H1 (cell line): Measurements from ENCODE around the gene SCN7A. TPM values are rescaled to one million over a fixed set of nuclear protein-coding genes. Genes with fewer than 3 reads are reported as not detected.

ENCODE experiments used
- CTCF ChIA-PET: fragments of 300-600 bp; sonication (Branson Sonifier 250); formaldehyde crosslinking; loops from one replicate; lab custom pipeline; 2021; ENCODE audit not compliant: partially characterized antibody; lab: Charles Lee
- POLR2A ChIA-PET: fragments of 300-600 bp; sonication (Branson Sonifier 250); formaldehyde crosslinking; loops from one replicate; lab custom pipeline; 2021; ENCODE audit warnings: inconsistent platforms; ENCODE audit not compliant: partially characterized antibody; lab: Charles Lee
- DNase-seq, 2 experiments: peaks; one replicate each; pipeline versions ENCODE4 v3.0.0 to v3.0.0-alpha.2; 2010 to 2022; ENCODE audit warnings: low spot score in 2 of 2, low read depth in 1 of 2, mixed read lengths in 1 of 2
- FAIRE-seq: peaks from 2 replicates; lab custom pipeline; 2011; peaks lifted over from hg19 to GRCh38; lab: Jason Lieb, UNC
- H2AFZ ChIP-seq: 2 replicates; pipeline ENCODE4 v1.8.1; 2012; ENCODE audit warnings: low read length, inconsistent platforms
- H2AK5ac ChIP-seq: 2 replicates; pipeline ENCODE4 v1.6.1; 2013; ENCODE audit warnings: low read depth, low read length
- H2BK120ac ChIP-seq: replicated peaks from 2 replicates; pipeline ENCODE3; 2013; ENCODE audit warnings: low read depth, low read length, inconsistent platforms
- H2BK12ac ChIP-seq: 2 replicates; pipeline ENCODE4 v1.6.1; 2013; ENCODE audit warnings: low read depth, low read length
- H2BK15ac ChIP-seq: 2 replicates; pipeline ENCODE4 v1.6.1; 2013; ENCODE audit warnings: low read length
- H2BK20ac ChIP-seq: 2 replicates; pipeline ENCODE4 v1.6.1; 2013; ENCODE audit warnings: low read length
- H2BK5ac ChIP-seq: 2 replicates; pipeline ENCODE4 v1.6.1; 2013; ENCODE audit warnings: low read depth, low read length
- H3K14ac ChIP-seq: 2 replicates; pipeline ENCODE4 v1.6.1; 2013; ENCODE audit warnings: inconsistent platforms; ENCODE audit not compliant: insufficient read length
- H3K18ac ChIP-seq: 2 replicates; pipeline ENCODE4 v1.6.1; 2013; ENCODE audit warnings: low read length; ENCODE audit errors: extremely low read depth
- H3K23ac ChIP-seq: 2 replicates; pipeline ENCODE4 v1.6.1; 2013; ENCODE audit warnings: inconsistent platforms; ENCODE audit not compliant: insufficient read length
- H3K23me2 ChIP-seq: 2 replicates; pipeline ENCODE4 v1.6.1; 2013; ENCODE audit warnings: low read depth, low read length
- H3K27ac ChIP-seq: 2 replicates; pipeline ENCODE4 v1.6.1; 2011; ENCODE audit warnings: low read depth, low read length, inconsistent platforms
- H3K27me3 ChIP-seq, 4 experiments: replicated peaks in 1 of 4; 1 replicate in 1 of 4; 2 replicates in 3 of 4; pipeline versions ENCODE4 v1.6.1 to v1.8.1; 2011 to 2013; ENCODE audit warnings: low read length in 3 of 4, mild to moderate bottlenecking in 3 of 4, inconsistent platforms in 2 of 4, mixed read lengths in 2 of 4, moderate library complexity in 1 of 4; ENCODE audit not compliant: control insufficient read depth in 3 of 4, insufficient read depth in 3 of 4; ENCODE audit errors: extremely low read depth in 1 of 4
- H3K36me3 ChIP-seq, 4 experiments: 2 replicates each; pipeline versions ENCODE4 v1.6.1 to v1.8.1; 2011 to 2013; ENCODE audit warnings: mild to moderate bottlenecking in 4 of 4, low read length in 3 of 4, moderate library complexity in 2 of 4, control low read depth in 1 of 4, inconsistent platforms in 1 of 4; ENCODE audit not compliant: insufficient read depth in 4 of 4, control insufficient read depth in 2 of 4
- H3K4ac ChIP-seq: replicated peaks from 2 replicates; pipeline ENCODE3; 2013; ENCODE audit warnings: low read length, low read depth, mixed read lengths, inconsistent platforms; ENCODE audit not compliant: insufficient read length
- H3K4me1 ChIP-seq, 4 experiments: replicated peaks in 1 of 4; 1 replicate in 1 of 4; 2 replicates in 3 of 4; pipeline versions ENCODE4 v1.6.1 to v1.8.1; 2011 to 2013; ENCODE audit warnings: low read length in 3 of 4, inconsistent platforms in 2 of 4, mixed read lengths in 1 of 4; ENCODE audit not compliant: insufficient read depth in 4 of 4, control insufficient read depth in 3 of 4
- H3K4me2 ChIP-seq, 2 experiments: 2 replicates each; pipeline versions ENCODE4 v1.6.1 to v1.8.1; 2011 to 2013; ENCODE audit warnings: low read depth in 2 of 2, low read length in 2 of 2, control low read depth in 1 of 2, inconsistent platforms in 1 of 2, mild to moderate bottlenecking in 1 of 2; ENCODE audit not compliant: insufficient read depth in 1 of 2
- H3K4me3 ChIP-seq, 4 experiments: fragments of 200-600, 300-600 bp in 1 of 4; sonication (generic), shearing (Covaris generic), sonication (Bioruptor Twin) in 1 of 4; 2 replicates each; pipeline versions ENCODE4 v1.5.1 to v1.8.1; 2011 to 2016; ENCODE audit warnings: low read length in 4 of 4, low read depth in 3 of 4, control low read depth in 2 of 4, inconsistent platforms in 2 of 4, mild to moderate bottlenecking in 2 of 4, mixed read lengths in 1 of 4, moderate library complexity in 1 of 4; ENCODE audit not compliant: insufficient read depth in 2 of 4; ENCODE audit errors: extremely low read depth in 1 of 4
- H3K56ac ChIP-seq: replicated peaks from 2 replicates; pipeline ENCODE3; 2013; ENCODE audit warnings: low read depth, mild to moderate bottlenecking, mixed read lengths, low read length, inconsistent platforms; ENCODE audit not compliant: insufficient read length
- H3K79me1 ChIP-seq: 2 replicates; pipeline ENCODE4 v1.6.1; 2013; ENCODE audit warnings: low read depth, low read length, control low read depth
- H3K79me2 ChIP-seq, 2 experiments: 2 replicates each; pipeline versions ENCODE4 v1.6.1 to v1.8.1; 2012 to 2013; ENCODE audit warnings: low read length in 2 of 2, mild to moderate bottlenecking in 2 of 2, inconsistent platforms in 1 of 2; ENCODE audit not compliant: insufficient read depth in 2 of 2, control insufficient read depth in 1 of 2
- H3K9ac ChIP-seq, 4 experiments: replicated peaks in 1 of 4; 1 replicate in 1 of 4; 2 replicates in 3 of 4; pipeline versions ENCODE4 v1.6.1 to v1.8.1; 2011 to 2013; ENCODE audit warnings: low read depth in 3 of 4, low read length in 3 of 4, control low read depth in 2 of 4, mild to moderate bottlenecking in 2 of 4, moderate library complexity in 2 of 4, inconsistent platforms in 1 of 4; ENCODE audit errors: extremely low read depth in 1 of 4
- H3K9me3 ChIP-seq, 2 experiments: 2 replicates each; pipeline versions ENCODE4 v1.6.1 to v1.8.1; 2012 to 2013; ENCODE audit warnings: mild to moderate bottlenecking in 2 of 2, moderate library complexity in 2 of 2, control low read depth in 1 of 2, inconsistent platforms in 1 of 2, low read depth in 1 of 2, low read length in 1 of 2, mixed read lengths in 1 of 2; ENCODE audit not compliant: insufficient read depth in 2 of 2
- H4K20me1 ChIP-seq, 2 experiments: replicated peaks in 1 of 2; 2 replicates each; pipeline versions ENCODE3 to v1.8.1; 2011 to 2013; ENCODE audit warnings: inconsistent platforms in 2 of 2, low read length in 2 of 2, mild to moderate bottlenecking in 1 of 2; ENCODE audit not compliant: insufficient read depth in 2 of 2, control insufficient read depth in 1 of 2
- H4K5ac ChIP-seq: 2 replicates; pipeline ENCODE4 v1.6.1; 2013; ENCODE audit warnings: low read length, low read depth, mixed read lengths, inconsistent platforms; ENCODE audit not compliant: insufficient read length
- H4K8ac ChIP-seq: 2 replicates; pipeline ENCODE4 v1.8.0; 2013; ENCODE audit warnings: mild to moderate bottlenecking, moderate library complexity, low read length, inconsistent platforms; ENCODE audit not compliant: insufficient read depth; ENCODE audit errors: extremely low read depth
- H4K91ac ChIP-seq: replicated peaks from 2 replicates; pipeline ENCODE3; 2013; ENCODE audit warnings: low read length, mixed read lengths, inconsistent platforms; ENCODE audit not compliant: insufficient read length
- BCL11A ChIP-seq, 2 experiments: IDR thresholded peaks; one replicate each; pipeline ENCODE4 v1.6.1; 2011; ENCODE audit warnings: low read depth in 2 of 2, low read length in 2 of 2, mild to moderate bottlenecking in 2 of 2
- CBX5 ChIP-seq: fragments of 300-800, 300-1000 bp; sonication (generic); IDR thresholded peaks from 2 replicates; pipeline ENCODE4 v1.7.1; 2016; ENCODE audit warnings: antibody characterized with exemption, low read length, low read depth
- CHD2 ChIP-seq: IDR thresholded peaks from 2 replicates; pipeline ENCODE4 v1.6.1; 2012; ENCODE audit warnings: low read length, improper control_type of control experiment
- CTBP2 ChIP-seq: IDR thresholded peaks from 2 replicates; pipeline ENCODE4 v1.7.0; 2011; ENCODE audit warnings: borderline replicate concordance, mild to moderate bottlenecking, moderate library complexity, mixed read lengths, low read length; ENCODE audit not compliant: insufficient read depth, insufficient read length
- E2F6 ChIP-seq: IDR thresholded peaks from 2 replicates; pipeline ENCODE4 v1.6.1; 2012; ENCODE audit warnings: inconsistent platforms
- HDAC2 ChIP-seq, 2 experiments: fragments of 300-600 bp in 1 of 2; sonication (generic) in 1 of 2; IDR thresholded peaks; 2 replicates each; pipeline ENCODE4 v1.6.1; 2011 to 2012; ENCODE audit warnings: low read depth in 2 of 2, low read length in 2 of 2, mild to moderate bottlenecking in 2 of 2, moderate library complexity in 2 of 2, borderline replicate concordance in 1 of 2, inconsistent platforms in 1 of 2
- MAFK ChIP-seq: IDR thresholded peaks from 2 replicates; pipeline ENCODE4 v1.6.1; 2012; ENCODE audit warnings: low read depth, mild to moderate bottlenecking, improper control_type of control experiment, low read length
- SIX5 ChIP-seq: IDR thresholded peaks from 2 replicates; pipeline ENCODE4 v1.6.1; 2011; ENCODE audit warnings: mild to moderate bottlenecking, low read depth, low read length
- SP1 ChIP-seq: IDR thresholded peaks from 2 replicates; pipeline ENCODE4 v1.6.1; 2011; ENCODE audit warnings: low read depth, low read length
- SP2 ChIP-seq: IDR thresholded peaks from 2 replicates; pipeline ENCODE4 v1.6.1; 2012; ENCODE audit warnings: mild to moderate bottlenecking, low read length, inconsistent platforms
- WGBS, 2 experiments: shearing (Covaris generic) in 1 of 2; methylation state at CpG; one replicate each; pipeline versions ENCODE4 v1.1.6 to v1.1.7; 2013 to 2015; ENCODE audit warnings: low lambda C conversion rate in 2 of 2, mixed read lengths in 2 of 2, inconsistent platforms in 1 of 2, low coverage in 1 of 2, missing lambda C conversion rate in 1 of 2; ENCODE audit not compliant: insufficient replicate concordance in 2 of 2, insufficient coverage in 1 of 2, insufficient read length in 1 of 2; ENCODE audit errors: extremely low coverage in 1 of 2, missing lambda C conversion rate in 1 of 2; 5-methylcytosine and 5-hydroxymethylcytosine counted together
- polyA plus RNA-seq, 7 experiments: library from polyadenylated mRNA; depleted of rRNA in 3 of 7; stranded (reverse) in 5 of 7; unstranded in 2 of 7; fragments of >200 nt in 5 of 7; fragments of 200-250 nt in 2 of 7; gene quantifications; 1 replicate in 5 of 7; 2 replicates in 1 of 7; 4 replicates in 1 of 7; pipeline versions ENCODE4 v1.2.1 to v1.2.3, GENCODE V29; 2011 to 2013; ENCODE audit warnings: missing spikeins in 2 of 7, mixed read lengths in 2 of 7
- total RNA-seq: library from RNA; stranded (reverse); fragmentation: NEBNext Ultra II Directional; extraction: Animal tissue kit (Norgen Biotek cat#: 25700); gene quantifications from 2 replicates; pipeline ENCODE4 v1.2.1, GENCODE V29; 2021

SCN7A gene
- total and polyA plus RNA-seq, 2 of the 8 experiments (the other 6 are each of a cell fraction or from before 2014, with no cell fraction given), result 0.09 to 0.19 TPM

DNA sequence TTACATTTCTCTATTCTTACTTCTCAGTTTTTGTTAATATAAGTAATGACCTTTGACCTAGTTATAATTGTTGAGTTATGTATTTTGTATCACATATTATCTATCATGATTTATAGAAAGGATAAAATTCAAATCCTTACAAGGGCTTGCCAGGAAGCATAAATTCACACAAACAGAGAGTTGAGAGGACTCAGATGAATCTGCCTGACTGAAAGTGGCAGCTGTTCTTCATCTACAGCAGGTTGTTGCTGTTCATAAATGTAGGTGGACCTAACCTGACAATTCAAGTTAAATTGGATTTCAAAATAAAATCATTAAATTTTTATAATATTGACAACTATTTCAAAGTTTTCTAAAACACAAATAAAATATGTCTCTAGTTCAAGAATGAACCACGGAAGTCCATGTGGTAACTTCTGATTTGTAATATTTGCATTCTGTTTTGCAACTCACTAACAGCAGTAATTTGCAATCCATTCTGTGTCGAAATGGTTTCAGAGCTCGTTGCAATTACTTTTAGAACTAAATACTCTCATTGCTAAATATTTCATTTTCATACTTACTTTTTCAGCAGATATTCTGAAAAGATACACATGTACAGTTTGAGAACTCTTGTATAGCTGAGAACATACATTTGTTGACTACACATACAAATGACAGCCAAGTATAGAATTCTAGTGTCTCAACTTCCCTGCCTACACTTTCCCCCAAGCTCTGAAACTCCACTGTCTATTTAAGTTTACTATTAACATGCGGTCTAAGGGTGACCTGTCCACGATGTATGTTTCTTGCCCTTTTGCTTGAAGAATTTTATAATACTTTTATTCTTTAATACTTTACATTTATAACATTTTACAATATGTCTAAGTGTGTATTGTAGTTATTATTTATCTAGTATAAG, 25.7 kb downstream of the SCN7A start:
- no peak overlapping the region for H3K9ac ChIP-seq
- CTCF ChIA-PET, result interaction anchor here (0.9 kb wide), 1 partner anchor 48 kb away, joined by 3 read pairs; no protein-coding TSS in a partner anchor
- no peak for FAIRE-seq
- no peak for TF ChIP-seq HDAC2 (IDR thresholded peaks at IDR 0.05; ENCODE audit: borderline replicate concordance in 1 of 2, low read depth in 2 of 2, low read length in 2 of 2)
- TF ChIP-seq MAFK, result no peak
- no peak for TF ChIP-seq CBX5
- no peak for TF ChIP-seq SP1
- no peak for TF ChIP-seq SP2
- TF ChIP-seq E2F6, result no peak
- no peak for TF ChIP-seq BCL11A (IDR thresholded peaks at IDR 0.05; ENCODE audit: low read depth in 2 of 2, low read length in 2 of 2)
- no peak for TF ChIP-seq SIX5
- no peak for TF ChIP-seq CTBP2
- TF ChIP-seq CHD2, result no peak

More for the DNA sequence above, 25.7 kb downstream of the SCN7A start:
- Histone ChIP-seq H3K23ac (no peak overlapping the region), H2BK15ac (no peak overlapping the region), H2BK20ac (no peak overlapping the region), H3K23me2 (no peaks in the 10 kb centered on the region), H2BK120ac (no peak overlapping the region), H3K4me2 (no peak overlapping the region), H3K14ac (no peak overlapping the region), H3K27me3 (peaks cover 0 to 1% (median 0%) of the 10 kb centered on the region in 4 experiments; a peak in 1 of 7 replicates), H3K4me1 (no peaks in the 10 kb centered on the region), H2AFZ (no peak overlapping the region), H3K27ac (no peak overlapping the region), H3K79me2 (no peaks in the 10 kb centered on the region), H4K8ac (no peak overlapping the region), H3K18ac (no peak overlapping the region), H2BK5ac (no peak overlapping the region), H3K36me3 (no peaks in the 10 kb centered on the region), H3K4me3 (no peak overlapping the region), H3K4ac (no peak overlapping the region), H2BK12ac (no peak overlapping the region), H3K9me3 (no peaks in the 10 kb centered on the region), H3K79me1 (no peaks in the 10 kb centered on the region), H4K91ac (no peak overlapping the region), H4K5ac (no peak overlapping the region), H4K20me1 (no peaks in the 10 kb centered on the region), H3K56ac (no peak overlapping the region), H2AK5ac (no peak overlapping the region)
- no peak for DNase-seq
- WGBS, 2 experiments, result 92% methylated on average over 5 of the region's 5 CpGs; no CpG with 5 or more reads in 1 of the 2 experiments
- POLR2A ChIA-PET, result no interaction called here
